Loucy (cell line): ENCODE data around the gene GRB2.

Experiments used
- EZH2phosphoT487 ChIP-seq: fragments of 200-600 bp; IDR thresholded peaks from 2 replicates; pipeline ENCODE4 v1.6.1; 2018; ENCODE audit warnings: antibody characterized with exemption, mild to moderate bottlenecking, moderate library complexity, borderline replicate concordance
- TF ChIP-seq, protein P1 (sequence below): fragments of 200-600 bp; sonication (generic); conservative IDR thresholded peaks from 2 replicates; pipeline ENCODE4 v1.5.1; 2014; ENCODE audit warnings: mild to moderate bottlenecking, antibody characterized with exemption, low read length

DNA sequence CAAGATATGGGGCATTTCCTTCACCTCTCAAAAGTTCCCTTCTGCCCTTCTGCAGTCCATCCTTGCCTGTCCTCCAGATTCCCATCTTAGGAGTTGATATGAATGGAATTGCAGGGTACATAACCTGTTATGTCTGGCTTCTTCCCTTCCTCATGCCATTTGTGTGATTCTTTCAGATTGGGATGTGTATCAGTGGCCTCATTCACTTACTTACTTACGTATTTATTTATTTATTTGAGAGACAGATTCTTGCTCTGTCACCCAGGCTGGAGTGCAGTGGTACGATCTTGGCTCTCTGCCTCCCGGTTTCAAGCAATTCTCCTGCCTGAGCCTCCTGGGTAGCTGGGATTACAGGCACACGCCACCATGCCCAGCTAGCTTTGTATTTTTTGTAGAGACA is 44.8 kb upstream of the GRB2 start:
- TF ChIP-seq, protein P1, sequence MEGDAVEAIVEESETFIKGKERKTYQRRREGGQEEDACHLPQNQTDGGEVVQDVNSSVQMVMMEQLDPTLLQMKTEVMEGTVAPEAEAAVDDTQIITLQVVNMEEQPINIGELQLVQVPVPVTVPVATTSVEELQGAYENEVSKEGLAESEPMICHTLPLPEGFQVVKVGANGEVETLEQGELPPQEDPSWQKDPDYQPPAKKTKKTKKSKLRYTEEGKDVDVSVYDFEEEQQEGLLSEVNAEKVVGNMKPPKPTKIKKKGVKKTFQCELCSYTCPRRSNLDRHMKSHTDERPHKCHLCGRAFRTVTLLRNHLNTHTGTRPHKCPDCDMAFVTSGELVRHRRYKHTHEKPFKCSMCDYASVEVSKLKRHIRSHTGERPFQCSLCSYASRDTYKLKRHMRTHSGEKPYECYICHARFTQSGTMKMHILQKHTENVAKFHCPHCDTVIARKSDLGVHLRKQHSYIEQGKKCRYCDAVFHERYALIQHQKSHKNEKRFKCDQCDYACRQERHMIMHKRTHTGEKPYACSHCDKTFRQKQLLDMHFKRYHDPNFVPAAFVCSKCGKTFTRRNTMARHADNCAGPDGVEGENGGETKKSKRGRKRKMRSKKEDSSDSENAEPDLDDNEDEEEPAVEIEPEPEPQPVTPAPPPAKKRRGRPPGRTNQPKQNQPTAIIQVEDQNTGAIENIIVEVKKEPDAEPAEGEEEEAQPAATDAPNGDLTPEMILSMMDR = no peak
- TF ChIP-seq EZH2phosphoT487 = no peak
